LoVo (cell line): ENCODE measurements around the gene HGD.
A peak's percentile ranks its signal among the peaks of the same experiment; 100 is the strongest.
"Not testable (repeated sequence)": the region's sequence is repeated elsewhere in the genome, so short reads cannot be mapped to it uniquely, and the experiment has no call there.

Source experiments
- DNase-seq: peaks from one replicate; pipeline ENCODE4 v3.0.0-alpha.2; 2016; ENCODE audit warnings: low spot score

Gene HGD

GRCh38 chr3:120637851-120638559, 44.0 kb downstream of the HGD start:
- DNase-seq: no peak

- DNase-seq: no peak
Observed at GRCh38 chr3:120636795-120637401, 45.1 kb downstream of the HGD start.

GRCh38 chr3:120634539-120634938, 47.5 kb downstream of the HGD start:
- DNase-seq: no peak

- no peak for DNase-seq
Observed at GRCh38 chr3:120625159-120625586, 56.9 kb downstream of the HGD start.

- no peak for DNase-seq
Observed at GRCh38 chr3:120623727-120624093, 58.3 kb downstream of the HGD start.

GRCh38 chr3:120622870-120623726, 58.9 kb downstream of the HGD start:
- peak; percentile 58 for DNase-seq

GRCh38 chr3:120622457-120622856, 59.6 kb downstream of the HGD start:
- no peak for DNase-seq

GRCh38 chr3:120616745-120617144, 65.3 kb downstream of the HGD start:
- DNase-seq: not testable (repeated sequence)

- DNase-seq: no peak
Observed at GRCh38 chr3:120615847-120616609, 66.0 kb downstream of the HGD start.

GRCh38 chr3:120614765-120615164, 67.3 kb downstream of the HGD start:
- no peak for DNase-seq

- no peak for DNase-seq
Observed at GRCh38 chr3:120608506-120608905, 73.5 kb downstream of the HGD start.

- no peak for DNase-seq
Observed at GRCh38 chr3:120604784-120605183, 77.3 kb downstream of the HGD start.

GRCh38 chr3:120604382-120604781, 77.7 kb downstream of the HGD start:
- no peak for DNase-seq

GRCh38 chr3:120602682-120603081, 79.4 kb downstream of the HGD start:
- DNase-seq: no peak

- DNase-seq: no peak
Observed at GRCh38 chr3:120601554-120601953, 80.5 kb downstream of the HGD start.

- no peak for DNase-seq
Observed at GRCh38 chr3:120599211-120599610, 82.8 kb downstream of the HGD start.

GRCh38 chr3:120597445-120598049, 84.5 kb downstream of the HGD start:
- no peak for DNase-seq

- no peak for DNase-seq
Observed at GRCh38 chr3:120596853-120597223, 85.2 kb downstream of the HGD start.

GRCh38 chr3:120596116-120596852, 85.8 kb downstream of the HGD start, which contains the start of gene NDUFB4:
Gene NDUFB4 (plus strand): TSS chr3:120596336. CDS start chr3:120596360, 24 bp downstream.
- DNase-seq: peak; percentile 100

- DNase-seq: no peak
Observed at GRCh38 chr3:120595788-120596115, 86.3 kb downstream of the HGD start.

GRCh38 chr3:120587332-120587975, 94.6 kb downstream of the HGD start:
- no peak for DNase-seq
